GM12878 (cell line): ENCODE measurements around the gene TMEM72. TPM values are rescaled to one million over a fixed set of nuclear protein-coding genes. Genes with fewer than 3 reads are reported as not detected.

Experiments used
- ATAC-seq: fragments of 200-7000 bp; cut with Tn5 transposase; 3 replicates; pipeline ENCODE4 v1.9.1; 2020; ENCODE audit warnings: mild to moderate bottlenecking, moderate library complexity
- BruUV-seq: library from RNA; stranded (reverse); fragments of 400-500 nt; replicated peaks from 2 replicates; lab custom pipeline; 2021; lab: Mats Ljungman, UMichigan
- CTCF ChIA-PET: fragments of 300-600 bp; sonication (Branson Sonifier 250); formaldehyde crosslinking; extraction: SDS; loops from one replicate; lab custom pipeline; 2021; ENCODE audit warnings: inconsistent platforms; lab: Yijun Ruan, JAX
- POLR2A ChIA-PET: fragments of 350-600 bp; formaldehyde crosslinking; extraction: SDS; loops from one replicate; lab custom pipeline; 2021; ENCODE audit warnings: inconsistent platforms; lab: Charles Lee
- RAD21 ChIA-PET: fragments of 300-600 bp; sonication (Branson Sonifier 250); formaldehyde crosslinking; loops from one replicate; lab custom pipeline; 2023; ENCODE audit warnings: antibody characterized with exemption; ENCODE audit not compliant: unreplicated experiment; lab: Charles Lee
- SMC1A ChIA-PET: fragments of 300-600 bp; sonication (Branson Sonifier 250); formaldehyde crosslinking; loops from one replicate; lab custom pipeline; 2023; ENCODE audit not compliant: unreplicated experiment, uncharacterized antibody; lab: Charles Lee
- DNase-seq: peaks from one replicate; pipeline ENCODE4 v3.0.0-alpha.2; 2011; ENCODE audit warnings: low read depth, low spot score
- FAIRE-seq: peaks from 3 replicates; lab custom pipeline; 2011; peaks lifted over from hg19 to GRCh38; lab: Jason Lieb, UNC
- H2AFZ ChIP-seq: 2 replicates; pipeline ENCODE4 v1.6.0; 2011; ENCODE audit warnings: low read depth, low read length, control low read depth; ENCODE audit not compliant: control insufficient read depth
- H3K27ac ChIP-seq: 2 replicates; pipeline ENCODE4 v1.5.1; 2011; ENCODE audit warnings: control low read depth; ENCODE audit not compliant: control insufficient read depth, insufficient read depth
- H3K27me3 ChIP-seq, 2 experiments: replicated peaks in 1 of 2; 2 replicates each; pipeline versions ENCODE4 v1.6.0 to v1.6.1; 2011; ENCODE audit warnings: low read length in 1 of 2; ENCODE audit not compliant: control insufficient read depth in 2 of 2, insufficient read depth in 2 of 2
- H3K36me3 ChIP-seq, 2 experiments: 2 replicates each; pipeline ENCODE4 v1.5.1; 2011; ENCODE audit warnings: low read length in 1 of 2; ENCODE audit not compliant: control insufficient read depth in 2 of 2, insufficient read depth in 2 of 2
- H3K4me1 ChIP-seq: 2 replicates; pipeline ENCODE4 v1.6.1; 2011; ENCODE audit warnings: mild to moderate bottlenecking, low read length, moderate library complexity, mixed read lengths; ENCODE audit not compliant: control insufficient read depth, insufficient read depth
- H3K4me2 ChIP-seq: 2 replicates; pipeline ENCODE4 v1.6.0; 2011; ENCODE audit warnings: control low read depth; ENCODE audit not compliant: control insufficient read depth, insufficient read depth
- H3K4me3 ChIP-seq: fragments of 200-600 bp; sonication (generic); 2 replicates; pipeline ENCODE4 v1.5.1; 2016
- H3K79me2 ChIP-seq: 2 replicates; pipeline ENCODE4 v1.6.0; 2011; ENCODE audit warnings: low read length; ENCODE audit not compliant: control insufficient read depth, insufficient read depth
- H3K9ac ChIP-seq: 2 replicates; pipeline ENCODE4 v1.8.0; 2011; ENCODE audit warnings: low read length, control low read depth, mixed read lengths; ENCODE audit not compliant: control insufficient read depth, insufficient read depth
- H3K9me3 ChIP-seq: replicated peaks from 3 replicates; pipeline ENCODE4 v1.5.1; 2011; ENCODE audit warnings: mild to moderate bottlenecking, low read length; ENCODE audit not compliant: control insufficient read depth, insufficient read depth
- H4K20me1 ChIP-seq: 2 replicates; pipeline ENCODE4 v1.6.0; 2011; ENCODE audit not compliant: control insufficient read depth, insufficient read depth
- ATF3 ChIP-seq: IDR thresholded peaks from 2 replicates; pipeline ENCODE4 v1.6.1; 2011; ENCODE audit warnings: low read depth, mild to moderate bottlenecking, low read length, moderate library complexity, borderline replicate concordance; ENCODE audit errors: extremely low read depth
- CREM ChIP-seq: IDR thresholded peaks from 2 replicates; pipeline ENCODE4 v1.6.1; 2014; ENCODE audit warnings: antibody characterized with exemption, low read depth
- IKZF1 ChIP-seq: fragments of 450-650 bp; conservative IDR thresholded peaks from 2 replicates; pipeline ENCODE4 v1.6.1; 2017; ENCODE audit warnings: antibody characterized with exemption, mild to moderate bottlenecking
- MLLT1 ChIP-seq: fragments of 450-650 bp; IDR thresholded peaks from 2 replicates; pipeline ENCODE4 v1.6.1; 2016; ENCODE audit warnings: mild to moderate bottlenecking
- MYB ChIP-seq: fragments of 150-350 bp; IDR thresholded peaks from 2 replicates; pipeline ENCODE4 v1.6.1; 2014; ENCODE audit warnings: mild to moderate bottlenecking, low read depth, low read length, borderline replicate concordance
- NFIC ChIP-seq: IDR thresholded peaks from 2 replicates; pipeline ENCODE4 v1.6.1; 2012; ENCODE audit warnings: low read depth, mild to moderate bottlenecking, inconsistent platforms, low read length, moderate library complexity
- POLR2A ChIP-seq: IDR thresholded peaks from 2 replicates; pipeline ENCODE4 v1.6.1; 2011; ENCODE audit warnings: low read depth, mild to moderate bottlenecking, low read length
- RBBP5 ChIP-seq: fragments of 200-600 bp; sonication (generic); conservative IDR thresholded peaks from 2 replicates; pipeline ENCODE4 v1.6.1; 2016
- SKIL ChIP-seq: fragments of 450-650 bp; IDR thresholded peaks from 2 replicates; pipeline ENCODE4 v1.6.1; 2017; ENCODE audit warnings: mild to moderate bottlenecking, low read depth, inconsistent platforms; ENCODE audit not compliant: poor library complexity, severe bottlenecking
- WRNIP1 ChIP-seq: IDR thresholded peaks from 2 replicates; pipeline ENCODE4 v1.6.1; 2011; ENCODE audit warnings: low read depth, low read length, improper control_type of control experiment, borderline replicate concordance
- WGBS: methylation state at CpG from one replicate; pipeline ENCODE4 v1.1.6; 2016; ENCODE audit warnings: low lambda C conversion rate; ENCODE audit not compliant: insufficient replicate concordance, insufficient coverage; ENCODE audit errors: missing lambda C conversion rate; 5-methylcytosine and 5-hydroxymethylcytosine counted together
- in situ Hi-C: fragments of 300-500 bp; cut with MboI; formaldehyde crosslinking; loops from 9 replicates; pipeline ENCODE4 v1.14.3; 2018; ENCODE audit warnings: mixed read lengths
- intact Hi-C: fragments of 100-400 bp; cut with micrococcal nuclease; formaldehyde crosslinking; loops from one replicate; pipeline ENCODE4 v1.14.2; 2022; ENCODE audit not compliant: unreplicated experiment
- polyA plus RNA-seq, 11 experiments: library from polyadenylated mRNA; depleted of rRNA in 4 of 11; unstranded in 6 of 11; stranded (reverse) in 5 of 11; fragments of >200 nt; fragmentation: Nextera tagmentation in 4 of 11; fragmentation: Illumina TruSeq in 1 of 11; extraction: Ambion mirVana in 4 of 11; extraction: Trizol in 1 of 11; gene quantifications; 1 replicate in 1 of 11; 2 replicates in 10 of 11; pipeline versions ENCODE4 v1.2.1 to v1.2.3, GENCODE V29; 2011 to 2016; ENCODE audit warnings: inconsistent platforms in 2 of 11, missing spikeins in 2 of 11, low read depth in 1 of 11
- total RNA-seq, 4 experiments: library from RNA; depleted of rRNA in 3 of 4; stranded (reverse); fragments of >200 nt in 3 of 4; fragmentation: Illumina TruSeq in 1 of 4; extraction: Trizol in 1 of 4; gene quantifications; 2 replicates each; pipeline versions ENCODE4 v1.2.1 to v1.2.3, GENCODE V29; 2013 to 2021

TMEM72 gene
- total and polyA plus RNA-seq, 10 of the 15 experiments (the other 5 are each of a cell fraction or from before 2014, with no cell fraction given) = 0.12 TPM; not detected in 9

- Histone ChIP-seq H3K4me1 (no peaks in the 10 kb centered on the region), H3K27ac (no peak overlapping the region), H4K20me1 (no peaks in the 10 kb centered on the region), H3K4me3 (no peak overlapping the region), H3K9ac (no peak overlapping the region), H3K4me2 (no peak overlapping the region)
- intact Hi-C loops = no loop called here
- ATAC-seq (no peak), DNase-seq (no peak), FAIRE-seq (no peak)
- ChIA-PET POLR2A (no interaction called here), CTCF (no interaction called here)
- WGBS = 23% methylated on average over 3 of the region's 3 CpGs
- TF ChIP-seq WRNIP1 = no peak
- TF ChIP-seq RBBP5 = no peak
- no peak for TF ChIP-seq MYB
- no peak for TF ChIP-seq SKIL
- TF ChIP-seq POLR2A = no peak
- TF ChIP-seq IKZF1 = no peak
- TF ChIP-seq CREM = no peak
- no peak for TF ChIP-seq ATF3
- no peak for TF ChIP-seq NFIC
- TF ChIP-seq MLLT1 = no peak
- TF ChIP-seq, all 136 proteins: peak for 0
- peaks cover 0 to 1% of the 10 kb centered on the region in 2 experiments; a peak in 2 of 4 replicates for H3K27me3 ChIP-seq
- no peaks in the 10 kb centered on the region; the same call in 2 of the 3 replicates for H3K9me3 ChIP-seq
- in situ Hi-C loops = no loop called here
- no peaks in the 10 kb centered on the region; a peak in 1 of 4 replicates for H3K36me3 ChIP-seq
- H2AFZ ChIP-seq = no peak overlapping the region
- SMC1A ChIA-PET = no interaction called here
- BruUV-seq = no TSS peak
- RAD21 ChIA-PET = no interaction called here
- no peaks in the 10 kb centered on the region for H3K79me2 ChIP-seq
Observed at GRCh38 chr10:44920252-44920651, 9.1 kb downstream of the TMEM72 start.
